Neural cell (in vitro differentiated cells): ENCODE data around the gene AGPS. TPM values are rescaled to one million over a fixed set of nuclear protein-coding genes. Genes with fewer than 3 reads are reported as not detected.

Experiments
- H2AFZ ChIP-seq: fragments of 200-600, 300-800 bp; sonication (generic), shearing (Covaris generic); 2 replicates; pipeline ENCODE4 v1.6.0; 2014; ENCODE audit warnings: low read depth, mild to moderate bottlenecking, antibody characterized with exemption, low read length, moderate library complexity
- H3F3A ChIP-seq: fragments of 200-600 bp; shearing (Covaris generic); 2 replicates; pipeline ENCODE4 v1.6.1; 2016; ENCODE audit warnings: mild to moderate bottlenecking, moderate library complexity, mixed read lengths, antibody characterized with exemption, low read length; ENCODE audit not compliant: insufficient read depth, poor library complexity, severe bottlenecking
- H3K27ac ChIP-seq: fragments of 200-600, 300-800 bp; sonication (generic), shearing (Covaris generic); 2 replicates; pipeline ENCODE4 v1.5.1; 2014; ENCODE audit warnings: mild to moderate bottlenecking, low read length, moderate library complexity
- H3K27me3 ChIP-seq: fragments of 300-800, 200-600 bp; sonication (generic), shearing (Covaris generic); 2 replicates; pipeline ENCODE4 v1.6.0; 2014; ENCODE audit warnings: mild to moderate bottlenecking, low read depth, low read length, moderate library complexity; ENCODE audit not compliant: insufficient read depth
- H3K36me3 ChIP-seq: fragments of 300-800, 200-600 bp; sonication (generic), shearing (Covaris generic); 2 replicates; pipeline ENCODE4 v1.5.1; 2014; ENCODE audit warnings: mild to moderate bottlenecking, antibody characterized with exemption, low read length, moderate library complexity; ENCODE audit not compliant: insufficient read depth
- H3K4me2 ChIP-seq: fragments of 300-800, 200-600 bp; sonication (generic), shearing (Covaris generic); 2 replicates; pipeline ENCODE4 v1.6.0; 2014; ENCODE audit warnings: mild to moderate bottlenecking, low read length
- H3K4me3 ChIP-seq: fragments of 300-800, 200-600 bp; sonication (generic), shearing (Covaris generic); 2 replicates; pipeline ENCODE4 v1.5.1; 2014; ENCODE audit warnings: mild to moderate bottlenecking, low read length, moderate library complexity
- H3K79me2 ChIP-seq: fragments of 200-600 bp; shearing (Covaris generic); replicated peaks from 2 replicates; pipeline ENCODE4 v1.6.0; 2014; ENCODE audit warnings: mild to moderate bottlenecking, low read length, moderate library complexity; ENCODE audit not compliant: insufficient read depth
- H3K9ac ChIP-seq: fragments of 300-800, 200-600 bp; sonication (generic), shearing (Covaris generic); 2 replicates; pipeline ENCODE4 v1.6.1; 2016; ENCODE audit warnings: mild to moderate bottlenecking, low read length, mixed read lengths
- H3K9me2 ChIP-seq: fragments of 200-600 bp; shearing (Covaris generic); 2 replicates; pipeline ENCODE4 v1.6.1; 2016; ENCODE audit warnings: mild to moderate bottlenecking, low read length, mixed read lengths; ENCODE audit not compliant: insufficient read depth
- H3K9me3 ChIP-seq: fragments of 200-600, 300-800 bp; sonication (generic), shearing (Covaris generic); 2 replicates; pipeline ENCODE4 v1.6.1; 2016; ENCODE audit warnings: mild to moderate bottlenecking, mixed run types, low read length, moderate library complexity, mixed read lengths
- H4K20me1 ChIP-seq: fragments of 200-600 bp; shearing (Covaris generic); 2 replicates; pipeline ENCODE4 v1.6.1; 2016; ENCODE audit warnings: mild to moderate bottlenecking, mixed run types; ENCODE audit not compliant: insufficient read depth
- EP300 ChIP-seq: fragments of 450-650 bp; conservative IDR thresholded peaks from 2 replicates; pipeline ENCODE4 v1.6.1; 2014; ENCODE audit warnings: antibody characterized with exemption, mild to moderate bottlenecking, moderate library complexity; ENCODE audit not compliant: poor library complexity, severe bottlenecking
- EZH2 ChIP-seq: fragments of 200-600, 300-800 bp; shearing (Covaris generic), sonication (generic); IDR thresholded peaks from 2 replicates; pipeline ENCODE4 v1.6.1; 2014; ENCODE audit warnings: antibody characterized with exemption, low read length, borderline replicate concordance, mild to moderate bottlenecking; ENCODE audit not compliant: insufficient read depth, poor library complexity, severe bottlenecking
- MXI1 ChIP-seq: fragments of 450-650 bp; conservative IDR thresholded peaks from 2 replicates; pipeline ENCODE4 v1.6.1; 2014; ENCODE audit warnings: antibody characterized with exemption, mild to moderate bottlenecking; ENCODE audit not compliant: poor library complexity, severe bottlenecking
- POLR2AphosphoS5 ChIP-seq: IDR thresholded peaks from 2 replicates; pipeline ENCODE4 v1.6.1; 2012
- RAD21 ChIP-seq: fragments of 450-650 bp; conservative IDR thresholded peaks from 2 replicates; pipeline ENCODE4 v1.6.1; 2014; ENCODE audit warnings: antibody characterized with exemption, mild to moderate bottlenecking, moderate library complexity
- REST ChIP-seq: IDR thresholded peaks from 2 replicates; pipeline ENCODE4 v1.6.1; 2012; ENCODE audit warnings: borderline replicate concordance
- SMC3 ChIP-seq: fragments of 450-650 bp; conservative IDR thresholded peaks from 2 replicates; pipeline ENCODE4 v1.6.1; 2014; ENCODE audit warnings: antibody characterized with exemption, mild to moderate bottlenecking, moderate library complexity; ENCODE audit not compliant: poor library complexity
- TAF1 ChIP-seq: IDR thresholded peaks from 2 replicates; pipeline ENCODE4 v1.6.1; 2012; ENCODE audit warnings: low read depth
- polyA plus RNA-seq: library from polyadenylated mRNA; depleted of rRNA; stranded (reverse); fragments of >200 nt; gene quantifications from 2 replicates; pipeline ENCODE4 v1.2.3, GENCODE V29; 2014
- TF ChIP-seq, protein P1 (sequence below): fragments of 450-650 bp; IDR thresholded peaks from 2 replicates; pipeline ENCODE4 v1.5.1; 2014; ENCODE audit warnings: antibody characterized with exemption, mild to moderate bottlenecking, moderate library complexity; ENCODE audit not compliant: poor library complexity, severe bottlenecking

Gene AGPS
- polyA plus RNA-seq, 1 donor from 2014 or later, result 31.0 TPM

DNA sequence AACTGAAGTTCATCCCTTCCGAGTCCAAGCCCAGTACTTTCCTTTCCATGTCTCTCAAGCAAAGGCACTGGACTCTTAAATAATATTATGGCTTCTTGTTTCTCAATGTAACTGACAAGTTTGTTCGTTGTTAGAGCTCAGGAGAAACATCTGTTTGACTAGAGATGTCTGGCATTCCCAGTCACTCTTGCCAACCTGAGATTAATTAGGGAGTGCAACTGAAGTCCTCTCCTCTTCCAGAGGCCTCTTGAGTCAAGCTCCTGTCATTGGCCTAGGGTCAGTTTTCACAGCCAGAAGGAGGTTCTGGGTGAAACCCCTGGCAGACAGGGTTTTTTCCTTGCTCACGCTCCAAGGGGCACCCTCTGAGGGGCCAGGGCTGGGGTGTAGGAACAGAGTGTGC, 196.1 kb downstream of the AGPS start:
- Histone ChIP-seq H3K4me3 (no peak overlapping the region), H3K9me3 (no peaks in the 10 kb centered on the region), H3K27me3 (no peaks in the 10 kb centered on the region), H3K27ac (no peak overlapping the region), H4K20me1 (no peaks in the 10 kb centered on the region), H3K9ac (no peak overlapping the region), H3K9me2 (no peaks in the 10 kb centered on the region), H3K4me2 (no peak overlapping the region), H2AFZ (no peak overlapping the region), H3K36me3 (no peaks in the 10 kb centered on the region), H3F3A (no peaks in the 10 kb centered on the region), H3K79me2 (no peaks in the 10 kb centered on the region)
- TF ChIP-seq REST, result no peak
- no peak for TF ChIP-seq RAD21
- TF ChIP-seq POLR2AphosphoS5, result no peak
- TF ChIP-seq MXI1, result no peak
- TF ChIP-seq, protein P1, sequence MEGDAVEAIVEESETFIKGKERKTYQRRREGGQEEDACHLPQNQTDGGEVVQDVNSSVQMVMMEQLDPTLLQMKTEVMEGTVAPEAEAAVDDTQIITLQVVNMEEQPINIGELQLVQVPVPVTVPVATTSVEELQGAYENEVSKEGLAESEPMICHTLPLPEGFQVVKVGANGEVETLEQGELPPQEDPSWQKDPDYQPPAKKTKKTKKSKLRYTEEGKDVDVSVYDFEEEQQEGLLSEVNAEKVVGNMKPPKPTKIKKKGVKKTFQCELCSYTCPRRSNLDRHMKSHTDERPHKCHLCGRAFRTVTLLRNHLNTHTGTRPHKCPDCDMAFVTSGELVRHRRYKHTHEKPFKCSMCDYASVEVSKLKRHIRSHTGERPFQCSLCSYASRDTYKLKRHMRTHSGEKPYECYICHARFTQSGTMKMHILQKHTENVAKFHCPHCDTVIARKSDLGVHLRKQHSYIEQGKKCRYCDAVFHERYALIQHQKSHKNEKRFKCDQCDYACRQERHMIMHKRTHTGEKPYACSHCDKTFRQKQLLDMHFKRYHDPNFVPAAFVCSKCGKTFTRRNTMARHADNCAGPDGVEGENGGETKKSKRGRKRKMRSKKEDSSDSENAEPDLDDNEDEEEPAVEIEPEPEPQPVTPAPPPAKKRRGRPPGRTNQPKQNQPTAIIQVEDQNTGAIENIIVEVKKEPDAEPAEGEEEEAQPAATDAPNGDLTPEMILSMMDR, result no peak
- no peak for TF ChIP-seq EZH2
- no peak for TF ChIP-seq EP300

GRCh38 chr2:177589186-177589585, 196.6 kb downstream of the AGPS start:
- Histone ChIP-seq H3K4me3 (no peak overlapping the region), H3K9me2 (no peaks in the 10 kb centered on the region), H2AFZ (no peak overlapping the region), H3F3A (no peaks in the 10 kb centered on the region), H3K27me3 (no peaks in the 10 kb centered on the region), H3K9ac (no peak overlapping the region), H3K36me3 (no peaks in the 10 kb centered on the region), H3K79me2 (no peaks in the 10 kb centered on the region), H4K20me1 (no peaks in the 10 kb centered on the region), H3K27ac (no peak overlapping the region), H3K9me3 (no peaks in the 10 kb centered on the region), H3K4me2 (no peak overlapping the region)
- TF ChIP-seq EZH2 (no peak), REST (no peak), MXI1 (no peak), EP300 (no peak), TAF1 (no peak), SMC3 (no peak), RAD21 (no peak), POLR2AphosphoS5 (no peak)
- TF ChIP-seq, protein P1, result no peak
